ENCODE results near the gene SNCA. TPM values are rescaled to one million over a fixed set of nuclear protein-coding genes. Genes with fewer than 3 reads are reported as not detected.

Gene SNCA
- total RNA-seq, 1 donor from 2014 or later, result 15.2 TPM

GRCh38 chr4:89733946-89734345 is 103.0 kb downstream of the SNCA start:
- DNase-seq, result no peak
- TF ChIP-seq, protein P1, sequence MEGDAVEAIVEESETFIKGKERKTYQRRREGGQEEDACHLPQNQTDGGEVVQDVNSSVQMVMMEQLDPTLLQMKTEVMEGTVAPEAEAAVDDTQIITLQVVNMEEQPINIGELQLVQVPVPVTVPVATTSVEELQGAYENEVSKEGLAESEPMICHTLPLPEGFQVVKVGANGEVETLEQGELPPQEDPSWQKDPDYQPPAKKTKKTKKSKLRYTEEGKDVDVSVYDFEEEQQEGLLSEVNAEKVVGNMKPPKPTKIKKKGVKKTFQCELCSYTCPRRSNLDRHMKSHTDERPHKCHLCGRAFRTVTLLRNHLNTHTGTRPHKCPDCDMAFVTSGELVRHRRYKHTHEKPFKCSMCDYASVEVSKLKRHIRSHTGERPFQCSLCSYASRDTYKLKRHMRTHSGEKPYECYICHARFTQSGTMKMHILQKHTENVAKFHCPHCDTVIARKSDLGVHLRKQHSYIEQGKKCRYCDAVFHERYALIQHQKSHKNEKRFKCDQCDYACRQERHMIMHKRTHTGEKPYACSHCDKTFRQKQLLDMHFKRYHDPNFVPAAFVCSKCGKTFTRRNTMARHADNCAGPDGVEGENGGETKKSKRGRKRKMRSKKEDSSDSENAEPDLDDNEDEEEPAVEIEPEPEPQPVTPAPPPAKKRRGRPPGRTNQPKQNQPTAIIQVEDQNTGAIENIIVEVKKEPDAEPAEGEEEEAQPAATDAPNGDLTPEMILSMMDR (IDR thresholded peaks at IDR 0.05; ENCODE audit: partially characterized antibody, unreplicated experiment), result no peak
- Mint-ChIP-seq H3K27ac (ENCODE audit: unreplicated experiment) (no peak overlapping the region), H3K27me3 (ENCODE audit: unreplicated experiment) (no peaks in the 10 kb centered on the region), H3K4me1 (ENCODE audit: low read depth, unreplicated experiment) (peaks cover 2% of the 10 kb centered on the region), H3K4me3 (ENCODE audit: unreplicated experiment) (no peak overlapping the region), H3K36me3 (ENCODE audit: unreplicated experiment) (no peaks in the 10 kb centered on the region), H3K9me3 (ENCODE audit: unreplicated experiment) (no peaks in the 10 kb centered on the region)

DNA sequence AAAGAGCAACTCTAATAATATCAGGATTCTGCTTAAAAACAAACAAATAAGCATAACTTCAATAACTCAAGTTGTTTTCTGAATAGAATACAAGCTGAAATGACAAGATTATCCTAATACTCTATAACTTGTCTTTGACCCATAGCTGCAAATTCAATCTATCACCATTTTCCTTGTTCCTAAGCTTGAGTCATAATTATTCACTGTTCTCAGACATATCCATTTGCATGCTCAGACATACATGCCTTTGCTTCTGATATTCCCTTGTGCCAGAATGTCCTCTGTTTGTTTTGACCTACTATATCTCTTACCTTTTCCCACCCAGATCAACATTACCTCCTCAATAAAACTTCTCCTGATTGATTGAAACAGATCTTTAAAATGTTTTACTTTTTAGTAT is 109.7 kb downstream of the SNCA start:
- Mint-ChIP-seq H3K27ac (ENCODE audit: unreplicated experiment) (no peak overlapping the region), H3K4me3 (ENCODE audit: unreplicated experiment) (no peak overlapping the region), H3K4me1 (ENCODE audit: low read depth, unreplicated experiment) (no peaks in the 10 kb centered on the region), H3K27me3 (ENCODE audit: unreplicated experiment) (no peaks in the 10 kb centered on the region), H3K36me3 (ENCODE audit: unreplicated experiment) (no peaks in the 10 kb centered on the region), H3K9me3 (ENCODE audit: unreplicated experiment) (no peaks in the 10 kb centered on the region)
- TF ChIP-seq, protein P1 (IDR thresholded peaks at IDR 0.05; ENCODE audit: partially characterized antibody, unreplicated experiment), result no peak
- DNase-seq, result no peak

GRCh38 chr4:89725268-89725667 is 111.7 kb downstream of the SNCA start:
- H3K4me3 Mint-ChIP-seq (ENCODE audit: unreplicated experiment), result no peak overlapping the region
- H3K27me3 Mint-ChIP-seq (ENCODE audit: unreplicated experiment), result no peaks in the 10 kb centered on the region
- H3K9me3 Mint-ChIP-seq (ENCODE audit: unreplicated experiment), result no peaks in the 10 kb centered on the region
- TF ChIP-seq, protein P1 (IDR thresholded peaks at IDR 0.05; ENCODE audit: partially characterized antibody, unreplicated experiment), result no peak
- H3K4me1 Mint-ChIP-seq (ENCODE audit: low read depth, unreplicated experiment), result no peaks in the 10 kb centered on the region
- no peaks in the 10 kb centered on the region for H3K36me3 Mint-ChIP-seq (ENCODE audit: unreplicated experiment)
- DNase-seq, result no peak
- no peak overlapping the region for H3K27ac Mint-ChIP-seq (ENCODE audit: unreplicated experiment)

- TF ChIP-seq, protein P1 (IDR thresholded peaks at IDR 0.05; ENCODE audit: partially characterized antibody, unreplicated experiment), result no peak
- no peaks in the 10 kb centered on the region for H3K27me3 Mint-ChIP-seq (ENCODE audit: unreplicated experiment)
- no peak overlapping the region for H3K27ac Mint-ChIP-seq (ENCODE audit: unreplicated experiment)
- H3K9me3 Mint-ChIP-seq (ENCODE audit: unreplicated experiment), result no peaks in the 10 kb centered on the region
- no peaks in the 10 kb centered on the region for H3K36me3 Mint-ChIP-seq (ENCODE audit: unreplicated experiment)
- no peak for DNase-seq
- no peak overlapping the region for H3K4me3 Mint-ChIP-seq (ENCODE audit: unreplicated experiment)
- no peaks in the 10 kb centered on the region for H3K4me1 Mint-ChIP-seq (ENCODE audit: low read depth, unreplicated experiment)
Measured at GRCh38 chr4:89724716-89725115, 112.2 kb downstream of the SNCA start.

GRCh38 chr4:89723096-89723495 is 113.9 kb downstream of the SNCA start:
- DNase-seq, result no peak
- Mint-ChIP-seq H3K4me3 (ENCODE audit: unreplicated experiment) (no peak overlapping the region), H3K27ac (ENCODE audit: unreplicated experiment) (no peak overlapping the region), H3K27me3 (ENCODE audit: unreplicated experiment) (no peaks in the 10 kb centered on the region), H3K9me3 (ENCODE audit: unreplicated experiment) (no peaks in the 10 kb centered on the region), H3K4me1 (ENCODE audit: low read depth, unreplicated experiment) (no peaks in the 10 kb centered on the region), H3K36me3 (ENCODE audit: unreplicated experiment) (no peaks in the 10 kb centered on the region)
- TF ChIP-seq, protein P1 (IDR thresholded peaks at IDR 0.05; ENCODE audit: partially characterized antibody, unreplicated experiment), result no peak
